K562 (cell line): ENCODE data around the gene PPFIA3. TPM values are rescaled to one million over a fixed set of nuclear protein-coding genes. Genes with fewer than 3 reads are reported as not detected.
A peak's percentile ranks its signal among the peaks of the same experiment; 100 is the strongest.

ENCODE experiments used
- E2F1 ChIP-seq: sonication (generic); formaldehyde crosslinking; IDR thresholded peaks from 2 replicates; pipeline ENCODE4 v1.8.1; 2023; ENCODE audit warnings: mild to moderate bottlenecking, missing genetic modification reagents, moderate library complexity
- FOXP4 ChIP-seq: sonication (generic); formaldehyde crosslinking; IDR thresholded peaks from 2 replicates; pipeline ENCODE4 v1.8.0; 2022; ENCODE audit warnings: mild to moderate bottlenecking, missing genetic modification reagents, borderline replicate concordance
- MIER1 ChIP-seq: fragments of 450-650 bp; IDR thresholded peaks from 2 replicates; pipeline ENCODE4 v1.6.1; 2016; ENCODE audit warnings: antibody characterized with exemption, mild to moderate bottlenecking, low read depth
- NFYB ChIP-seq: IDR thresholded peaks from 2 replicates; pipeline ENCODE4 v1.6.1; 2011; ENCODE audit warnings: mild to moderate bottlenecking, moderate library complexity; ENCODE audit not compliant: insufficient read length; ENCODE audit errors: extremely low read depth
- OTX1 ChIP-seq: fragments of 450-650 bp; formaldehyde crosslinking; IDR thresholded peaks from 2 replicates; pipeline ENCODE4 v1.4.0; 2022; ENCODE audit warnings: mild to moderate bottlenecking
- POLR2B ChIP-seq: fragments of 450-650 bp; IDR thresholded peaks from 2 replicates; pipeline ENCODE4 v1.6.1; 2018; ENCODE audit warnings: low read depth; ENCODE audit not compliant: partially characterized antibody
- RBM25 ChIP-seq: fragments of 200-400 bp; formaldehyde crosslinking; IDR thresholded peaks from 2 replicates; pipeline ENCODE4 v1.6.1; 2018; ENCODE audit warnings: low read length, low read depth, moderate library complexity; ENCODE audit not compliant: severe bottlenecking
- SP1 ChIP-seq: sonication (generic); formaldehyde crosslinking; IDR thresholded peaks from 2 replicates; pipeline ENCODE4 v1.8.1; 2022; ENCODE audit warnings: mild to moderate bottlenecking, missing genetic modification reagents
- SUPT5H ChIP-seq: fragments of 450-650 bp; IDR thresholded peaks from 2 replicates; pipeline ENCODE4 v1.6.1; 2016
- USF2 ChIP-seq: sonication (generic); formaldehyde crosslinking; IDR thresholded peaks from 2 replicates; pipeline ENCODE4 v1.5.0; 2020; ENCODE audit warnings: missing genetic modification reagents
- ZBTB2 ChIP-seq: fragments of 450-650 bp; IDR thresholded peaks from 2 replicates; pipeline ENCODE4 v1.6.1; 2016; ENCODE audit warnings: antibody characterized with exemption
- ZC3H8 ChIP-seq: fragments of 450-650 bp; IDR thresholded peaks from 2 replicates; pipeline ENCODE4 v1.6.1; 2017
- ZNF311 ChIP-seq: fragments of 250-450 bp; sonication (Bioruptor Pico); IDR thresholded peaks from 2 replicates; pipeline ENCODE4 v1.4.0; 2020; ENCODE audit warnings: mild to moderate bottlenecking, moderate library complexity
- polyA plus RNA-seq, 8 experiments: library from polyadenylated mRNA; depleted of rRNA in 4 of 8; stranded (reverse) in 5 of 8; unstranded in 3 of 8; fragments of >200 nt; fragmentation: Nextera tagmentation in 2 of 8; fragmentation: Illumina TruSeq in 1 of 8; extraction: Ambion mirVana in 2 of 8; extraction: Trizol in 1 of 8; gene quantifications; 2 replicates each; pipeline versions ENCODE4 v1.2.1 to v1.2.3, GENCODE V29; 2011 to 2014; ENCODE audit warnings: inconsistent platforms in 1 of 8, missing spikeins in 1 of 8
- total RNA-seq, 7 experiments: library from RNA; depleted of rRNA in 6 of 7; stranded (reverse); fragments of >200 nt in 6 of 7; fragmentation: Illumina TruSeq in 2 of 7; extraction: Trizol in 2 of 7; gene quantifications; 2 replicates each; pipeline versions ENCODE4 v1.2.1 to v1.2.3, GENCODE V29; 2011 to 2021; ENCODE audit warnings: low replicate concordance in 1 of 7
- TF ChIP-seq, protein P1 (sequence below): sonication (generic); formaldehyde crosslinking; IDR thresholded peaks from 2 replicates; pipeline ENCODE4 v1.8.1; 2023; ENCODE audit warnings: missing genetic modification reagents, mild to moderate bottlenecking, borderline replicate concordance
- TF ChIP-seq, protein P2 (sequence below): sonication (generic); IDR thresholded peaks from 2 replicates; pipeline ENCODE4 v1.6.1; 2016

The PPFIA3 gene
- total and polyA plus RNA-seq, 9 of the 15 experiments (the other 6 are each of a cell fraction or from before 2014, with no cell fraction given), result 0.10 to 53.0 (median 17.6) TPM

GRCh38 chr19:49113762-49114629 is 5.3 kb upstream of the PPFIA3 start, which contains the start of gene LIN7B (continued):
- 0 out of 2 replicates have a peak, but pooled peaks have one; percentile 52 for TF ChIP-seq ZBTB2
- TF ChIP-seq SP1 (CRISPR knock-in tag), result peak; percentile 77
- TF ChIP-seq SUPT5H, result peak; percentile 52
- peak; percentile 70; the same call in 1 of the 2 replicates for TF ChIP-seq OTX1 (CRISPR knock-in tag)
- TF ChIP-seq RBM25, result no peak
- TF ChIP-seq USF2, result peak; percentile 95
- peak; percentile 51 for TF ChIP-seq POLR2B
- TF ChIP-seq, protein P1, sequence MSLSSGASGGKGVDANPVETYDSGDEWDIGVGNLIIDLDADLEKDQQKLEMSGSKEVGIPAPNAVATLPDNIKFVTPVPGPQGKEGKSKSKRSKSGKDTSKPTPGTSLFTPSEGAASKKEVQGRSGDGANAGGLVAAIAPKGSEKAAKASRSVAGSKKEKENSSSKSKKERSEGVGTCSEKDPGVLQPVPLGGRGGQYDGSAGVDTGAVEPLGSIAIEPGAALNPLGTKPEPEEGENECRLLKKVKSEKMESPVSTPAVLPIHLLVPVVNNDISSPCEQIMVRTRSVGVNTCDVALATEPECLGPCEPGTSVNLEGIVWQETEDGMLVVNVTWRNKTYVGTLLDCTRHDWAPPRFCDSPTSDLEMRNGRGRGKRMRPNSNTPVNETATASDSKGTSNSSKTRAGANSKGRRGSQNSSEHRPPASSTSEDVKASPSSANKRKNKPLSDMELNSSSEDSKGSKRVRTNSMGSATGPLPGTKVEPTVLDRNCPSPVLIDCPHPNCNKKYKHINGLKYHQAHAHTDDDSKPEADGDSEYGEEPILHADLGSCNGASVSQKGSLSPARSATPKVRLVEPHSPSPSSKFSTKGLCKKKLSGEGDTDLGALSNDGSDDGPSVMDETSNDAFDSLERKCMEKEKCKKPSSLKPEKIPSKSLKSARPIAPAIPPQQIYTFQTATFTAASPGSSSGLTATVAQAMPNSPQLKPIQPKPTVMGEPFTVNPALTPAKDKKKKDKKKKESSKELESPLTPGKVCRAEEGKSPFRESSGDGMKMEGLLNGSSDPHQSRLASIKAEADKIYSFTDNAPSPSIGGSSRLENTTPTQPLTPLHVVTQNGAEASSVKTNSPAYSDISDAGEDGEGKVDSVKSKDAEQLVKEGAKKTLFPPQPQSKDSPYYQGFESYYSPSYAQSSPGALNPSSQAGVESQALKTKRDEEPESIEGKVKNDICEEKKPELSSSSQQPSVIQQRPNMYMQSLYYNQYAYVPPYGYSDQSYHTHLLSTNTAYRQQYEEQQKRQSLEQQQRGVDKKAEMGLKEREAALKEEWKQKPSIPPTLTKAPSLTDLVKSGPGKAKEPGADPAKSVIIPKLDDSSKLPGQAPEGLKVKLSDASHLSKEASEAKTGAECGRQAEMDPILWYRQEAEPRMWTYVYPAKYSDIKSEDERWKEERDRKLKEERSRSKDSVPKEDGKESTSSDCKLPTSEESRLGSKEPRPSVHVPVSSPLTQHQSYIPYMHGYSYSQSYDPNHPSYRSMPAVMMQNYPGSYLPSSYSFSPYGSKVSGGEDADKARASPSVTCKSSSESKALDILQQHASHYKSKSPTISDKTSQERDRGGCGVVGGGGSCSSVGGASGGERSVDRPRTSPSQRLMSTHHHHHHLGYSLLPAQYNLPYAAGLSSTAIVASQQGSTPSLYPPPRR (CRISPR knock-in tag), result peak; percentile 85; the same call in 1 of the 2 replicates
- TF ChIP-seq E2F1 (CRISPR knock-in tag), result 0 out of 2 replicates have a peak, but pooled peaks have one; percentile 46
- no peak for TF ChIP-seq ZNF311 (CRISPR knock-in tag)
- TF ChIP-seq NFYB, result peak; percentile 25
- no peak for TF ChIP-seq ZC3H8
- 0 out of 2 replicates have a peak, but pooled peaks have one; percentile 29 for TF ChIP-seq MIER1
- TF ChIP-seq FOXP4 (CRISPR knock-in tag), result no peak
- TF ChIP-seq, protein P2, sequence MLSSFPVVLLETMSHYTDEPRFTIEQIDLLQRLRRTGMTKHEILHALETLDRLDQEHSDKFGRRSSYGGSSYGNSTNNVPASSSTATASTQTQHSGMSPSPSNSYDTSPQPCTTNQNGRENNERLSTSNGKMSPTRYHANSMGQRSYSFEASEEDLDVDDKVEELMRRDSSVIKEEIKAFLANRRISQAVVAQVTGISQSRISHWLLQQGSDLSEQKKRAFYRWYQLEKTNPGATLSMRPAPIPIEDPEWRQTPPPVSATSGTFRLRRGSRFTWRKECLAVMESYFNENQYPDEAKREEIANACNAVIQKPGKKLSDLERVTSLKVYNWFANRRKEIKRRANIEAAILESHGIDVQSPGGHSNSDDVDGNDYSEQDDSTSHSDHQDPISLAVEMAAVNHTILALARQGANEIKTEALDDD, result no peak
